Nephron progenitor cell (in vitro differentiated cells): ENCODE data around the gene SCYL1.

Experiments
- DNase-seq: peaks from one replicate; pipeline ENCODE4 v3.0.0; 2021
- H3K27ac Mint-ChIP-seq: 2 replicates; pipeline ENCODE4 v1.8.0; 2021; ENCODE audit warnings: mild to moderate bottlenecking, moderate library complexity, mixed read lengths
- H3K27me3 Mint-ChIP-seq: 2 replicates; pipeline ENCODE4 v1.8.0; 2021; ENCODE audit warnings: mild to moderate bottlenecking, low read depth, mixed read lengths; ENCODE audit not compliant: poor library complexity
- H3K36me3 Mint-ChIP-seq: 2 replicates; pipeline ENCODE4 v1.8.0; 2021; ENCODE audit warnings: low read depth, mixed read lengths
- H3K4me1 Mint-ChIP-seq: 2 replicates; pipeline ENCODE4 v1.8.0; 2021; ENCODE audit warnings: mixed read lengths
- H3K4me3 Mint-ChIP-seq: 2 replicates; pipeline ENCODE4 v1.8.0; 2021; ENCODE audit warnings: mild to moderate bottlenecking, moderate library complexity, mixed read lengths
- H3K9me3 Mint-ChIP-seq: 2 replicates; pipeline ENCODE4 v1.8.0; 2021; ENCODE audit warnings: mild to moderate bottlenecking, moderate library complexity, mixed read lengths
- CTCF ChIP-seq: fragments of 200-600 bp; sonication (generic); IDR thresholded peaks from 2 replicates; pipeline ENCODE4 v1.5.0; 2021; ENCODE audit warnings: antibody characterized with exemption

Gene SCYL1

GRCh38 chr11:65525546-65526480 is 930 bp downstream of the SCYL1 start:
- DNase-seq = no peak
- Mint-ChIP-seq H3K27ac (no peak overlapping the region), H3K9me3 (no peaks in the 10 kb centered on the region), H3K4me3 (peak overlapping the region; percentile 86), H3K4me1 (peaks cover 68% of the 10 kb centered on the region), H3K27me3 (no peaks in the 10 kb centered on the region), H3K36me3 (peaks cover 16% of the 10 kb centered on the region)
- no peak for TF ChIP-seq CTCF

- H3K27me3 Mint-ChIP-seq = no peaks in the 10 kb centered on the region
- TF ChIP-seq CTCF = no peak
- H3K36me3 Mint-ChIP-seq = peaks cover 25% of the 10 kb centered on the region
- peak overlapping the region; percentile 22 for H3K27ac Mint-ChIP-seq
- no peak for DNase-seq
- H3K4me3 Mint-ChIP-seq = peak overlapping the region; percentile 86
- H3K4me1 Mint-ChIP-seq = peaks cover 65% of the 10 kb centered on the region
- H3K9me3 Mint-ChIP-seq = no peaks in the 10 kb centered on the region
Measured at GRCh38 chr11:65526744-65527143, 1.9 kb downstream of the SCYL1 start.

- H3K27ac Mint-ChIP-seq = peak overlapping the region; percentile 73
- H3K4me3 Mint-ChIP-seq = no peak overlapping the region
- no peak for DNase-seq
- no peak for TF ChIP-seq CTCF
- no peaks in the 10 kb centered on the region for H3K9me3 Mint-ChIP-seq
- no peaks in the 10 kb centered on the region for H3K27me3 Mint-ChIP-seq
- H3K4me1 Mint-ChIP-seq = peaks cover 43% of the 10 kb centered on the region
- peaks cover 27% of the 10 kb centered on the region for H3K36me3 Mint-ChIP-seq
Measured at GRCh38 chr11:65528819-65529350, 4.0 kb downstream of the SCYL1 start.

- TF ChIP-seq CTCF = no peak
Measured at GRCh38 chr11:65529475-65530156, 4.7 kb downstream of the SCYL1 start.

GRCh38 chr11:65530157-65530496 is 5.2 kb downstream of the SCYL1 start:
- no peaks in the 10 kb centered on the region for H3K9me3 Mint-ChIP-seq
- no peak overlapping the region for H3K27ac Mint-ChIP-seq
- peaks cover 35% of the 10 kb centered on the region for H3K4me1 Mint-ChIP-seq
- no peak overlapping the region for H3K4me3 Mint-ChIP-seq
- no peak for TF ChIP-seq CTCF
- H3K27me3 Mint-ChIP-seq = no peaks in the 10 kb centered on the region
- H3K36me3 Mint-ChIP-seq = peaks cover 34% of the 10 kb centered on the region
- DNase-seq = no peak

More at GRCh38 chr11:65529475-65530156, 4.7 kb downstream of the SCYL1 start:
- DNase-seq = no peak
- H3K27ac Mint-ChIP-seq = no peak overlapping the region
- peaks cover 31% of the 10 kb centered on the region for H3K36me3 Mint-ChIP-seq
- peaks cover 36% of the 10 kb centered on the region for H3K4me1 Mint-ChIP-seq
- no peak overlapping the region for H3K4me3 Mint-ChIP-seq
- H3K27me3 Mint-ChIP-seq = no peaks in the 10 kb centered on the region
- H3K9me3 Mint-ChIP-seq = no peaks in the 10 kb centered on the region
